Skeletal muscle cell (primary cell): ENCODE data around the gene TCERG1L.

Experiments used
- DNase-seq: peaks from one replicate; pipeline ENCODE4 v3.0.0-alpha.2; 2010; ENCODE audit warnings: low read depth
- H3K4me3 ChIP-seq: 2 replicates; pipeline ENCODE4 v1.5.1; 2011; ENCODE audit warnings: low read depth, mild to moderate bottlenecking, control low read depth, low read length, moderate library complexity

Gene TCERG1L

DNA sequence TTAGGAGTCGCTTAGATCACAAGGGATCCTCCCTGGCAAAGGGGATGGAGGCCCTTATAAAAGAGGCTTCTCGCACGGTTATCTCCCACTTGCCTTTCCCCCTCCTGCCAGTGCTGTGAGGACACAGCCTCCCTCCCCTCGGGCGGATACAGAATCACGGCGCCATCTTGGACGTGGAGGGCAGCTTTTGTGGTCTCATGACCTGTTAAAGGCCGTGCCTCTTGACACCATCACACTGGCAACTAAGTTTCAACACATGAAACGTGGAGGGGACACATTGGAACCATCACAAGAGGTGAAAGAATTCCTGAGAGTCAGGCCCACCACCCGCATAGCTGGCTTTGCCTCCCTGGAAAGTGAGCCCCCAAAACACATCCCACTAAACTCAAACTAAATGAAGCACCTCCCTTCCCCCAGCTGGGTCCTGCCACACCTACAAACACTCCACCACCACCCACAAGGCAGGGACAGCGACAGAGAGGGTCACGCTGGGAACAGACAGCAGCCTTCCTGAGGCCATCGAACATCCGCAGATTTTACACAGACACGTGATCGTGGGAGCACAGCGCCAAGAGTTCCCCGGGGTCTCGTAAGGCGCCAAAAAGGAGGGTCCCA lies 110.6 kb downstream of the TCERG1L start:
- DNase-seq = no peak
- no peak overlapping the region for H3K4me3 ChIP-seq

DNA sequence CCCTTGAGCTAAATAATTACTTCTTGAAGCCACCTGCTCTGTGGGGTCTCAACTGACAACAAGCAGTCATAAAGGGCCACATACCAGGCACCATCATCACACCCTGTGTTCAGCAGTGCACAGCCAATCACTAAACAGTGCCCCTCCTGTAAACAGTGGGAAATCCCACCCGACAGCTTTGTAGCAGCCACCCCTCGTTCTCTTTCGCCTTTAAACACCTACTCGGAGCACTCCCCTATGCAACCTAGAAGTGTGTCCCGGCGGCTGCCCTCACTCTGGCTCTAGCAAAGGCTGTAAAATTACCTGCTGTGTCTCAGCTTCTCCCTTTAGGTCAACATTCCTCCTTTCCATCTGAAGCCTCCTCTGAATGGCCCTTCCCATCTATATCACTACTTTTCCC lies 111.9 kb downstream of the TCERG1L start:
- no peak for DNase-seq
- no peak overlapping the region for H3K4me3 ChIP-seq

DNA sequence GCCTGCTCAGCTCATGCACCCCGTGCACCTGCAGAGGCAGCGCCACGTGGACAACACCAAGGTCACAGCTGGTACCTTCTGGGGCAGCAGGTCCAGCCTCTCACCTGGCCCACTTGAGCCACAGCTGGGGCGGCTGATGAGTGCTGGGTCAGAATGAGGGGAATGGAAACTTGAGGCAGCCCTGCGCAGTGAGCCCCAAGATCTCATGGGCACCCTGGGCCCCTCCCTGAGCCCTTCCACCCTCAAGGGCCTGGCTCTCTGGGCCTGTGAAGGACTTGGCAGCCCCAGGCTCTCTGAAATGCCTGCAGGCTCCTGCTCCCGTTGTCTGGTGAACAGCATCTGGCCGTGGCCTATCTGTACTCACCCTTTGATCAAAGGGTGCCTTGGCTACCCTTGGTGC lies 112.7 kb downstream of the TCERG1L start:
- no peak for DNase-seq

DNA sequence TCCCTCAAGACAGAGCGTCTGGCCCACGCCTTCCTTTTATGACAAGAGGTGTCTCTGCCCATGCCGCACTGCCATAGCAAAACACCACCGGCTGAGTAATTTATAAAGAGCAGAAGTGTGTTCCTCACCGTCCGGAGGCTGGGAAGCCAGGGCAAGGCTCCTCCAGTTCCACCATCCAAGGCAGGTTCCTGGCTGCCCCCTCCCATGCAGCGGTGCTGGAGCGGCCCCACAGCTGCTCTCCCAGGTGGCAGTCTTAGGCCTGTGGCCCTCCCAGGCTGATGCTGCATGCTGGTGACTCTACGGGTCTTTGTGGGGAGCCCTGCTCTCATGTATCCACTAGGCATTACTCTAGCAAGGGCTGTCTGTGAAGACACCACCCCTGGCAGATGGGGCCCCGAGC lies 113.1 kb downstream of the TCERG1L start:
- DNase-seq = no peak
- H3K4me3 ChIP-seq = no peak overlapping the region

More for the DNA sequence above, 112.7 kb downstream of the TCERG1L start:
- no peak overlapping the region for H3K4me3 ChIP-seq

DNA sequence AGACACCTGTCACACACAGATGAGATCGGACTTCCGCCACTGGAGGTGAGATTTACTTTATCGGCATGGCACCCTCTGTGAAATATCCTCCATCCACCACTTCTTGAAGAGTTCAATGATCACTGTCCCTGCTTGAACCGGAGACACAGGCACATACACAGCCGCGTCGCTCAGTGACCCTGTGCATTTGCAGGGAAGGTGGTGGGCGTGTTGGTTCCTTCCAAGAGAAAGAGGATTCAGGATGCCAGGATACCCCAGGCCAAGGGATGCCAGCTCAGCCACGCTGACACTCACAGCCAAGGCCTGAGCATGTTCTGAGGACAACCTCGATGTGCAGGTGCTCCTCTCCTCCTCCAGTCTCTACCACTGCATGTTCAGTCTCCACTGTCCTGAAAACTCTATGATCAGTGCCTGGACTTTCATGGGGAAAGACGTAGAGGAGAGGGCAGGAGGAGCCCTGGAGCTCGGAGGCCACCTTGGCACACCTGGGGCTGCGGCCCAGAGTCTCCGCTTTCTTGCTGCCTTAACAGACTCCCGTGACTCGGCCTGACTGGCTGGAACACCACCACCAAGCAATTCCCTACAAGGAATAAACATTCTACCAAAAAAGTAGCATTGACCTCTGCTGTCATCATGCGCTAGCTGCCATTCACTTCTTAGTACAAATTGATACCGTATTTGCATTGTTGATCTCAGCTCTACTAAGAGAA lies 115.2 kb downstream of the TCERG1L start:
- no peak overlapping the region for H3K4me3 ChIP-seq

DNA sequence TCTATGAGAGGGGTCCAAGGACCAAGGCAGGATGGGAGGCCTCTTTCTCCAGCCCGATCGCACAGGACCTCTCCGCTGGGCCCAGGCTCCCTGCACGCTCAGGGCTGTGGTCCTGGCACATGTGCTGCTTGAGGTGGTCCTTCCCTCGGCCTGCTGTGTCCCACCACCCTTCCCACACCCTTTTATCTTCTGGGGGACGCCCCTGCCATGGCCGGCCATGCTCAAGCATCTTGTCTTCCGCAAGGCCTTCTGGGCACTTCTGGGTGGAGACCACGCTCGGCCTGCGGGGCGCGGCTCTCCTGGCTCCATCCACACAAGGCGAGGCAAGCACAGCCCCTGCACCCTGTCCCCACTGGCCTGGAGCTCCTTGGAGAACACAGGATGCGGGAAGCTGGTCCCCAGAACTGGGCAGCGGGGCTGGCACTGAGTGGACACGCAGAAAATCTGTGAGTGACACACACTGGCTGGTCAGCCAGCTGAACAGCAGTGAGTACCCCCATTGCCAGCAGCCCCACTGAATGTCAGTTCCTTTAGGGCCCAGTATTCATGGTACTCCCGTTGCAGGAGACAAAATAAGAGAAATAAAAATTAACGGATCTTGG lies 115.9 kb downstream of the TCERG1L start:
- DNase-seq = no peak
- no peak overlapping the region for H3K4me3 ChIP-seq

More for the DNA sequence above, 115.2 kb downstream of the TCERG1L start:
- DNase-seq = no peak

DNA sequence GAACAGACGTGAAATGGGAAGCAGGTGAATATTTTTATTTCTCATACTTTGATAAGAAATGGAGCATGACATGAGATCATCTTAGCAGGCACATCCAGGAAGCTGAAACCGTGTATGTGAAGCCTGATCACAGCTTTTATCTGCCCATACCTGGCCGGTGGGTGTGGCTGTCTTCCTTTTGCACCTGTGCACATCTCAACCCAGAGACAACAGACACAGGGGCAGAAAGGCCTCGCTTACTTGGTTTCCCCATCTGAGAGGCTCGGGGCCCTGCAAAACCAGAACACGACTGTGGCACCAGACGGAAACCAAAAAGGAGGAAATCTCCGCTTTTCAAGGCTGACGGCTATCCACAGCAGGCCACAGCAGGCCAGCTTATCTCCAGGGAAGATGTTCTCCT lies 116.4 kb downstream of the TCERG1L start:
- no peak for DNase-seq

DNA sequence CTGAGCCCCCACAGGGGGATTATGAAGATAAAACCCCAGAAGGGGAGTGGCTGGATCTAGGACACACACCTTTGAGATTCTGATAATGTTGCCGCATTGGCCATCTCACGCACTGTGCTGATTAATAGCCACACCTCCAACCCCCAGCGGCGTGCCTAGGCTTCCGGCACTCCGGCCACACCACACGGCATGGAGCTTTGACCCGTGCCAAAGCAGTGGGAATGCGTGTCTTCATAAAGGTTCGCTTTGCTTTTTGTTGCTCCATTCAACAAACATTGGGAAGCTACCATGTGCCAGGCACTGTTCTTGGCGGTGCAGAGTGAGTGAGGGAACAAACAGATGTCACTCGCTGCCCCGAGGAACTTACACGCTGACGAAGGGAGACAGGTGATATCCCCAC lies 117.6 kb downstream of the TCERG1L start:
- no peak overlapping the region for H3K4me3 ChIP-seq
- no peak for DNase-seq

More for the DNA sequence above, 116.4 kb downstream of the TCERG1L start:
- no peak overlapping the region for H3K4me3 ChIP-seq

DNA sequence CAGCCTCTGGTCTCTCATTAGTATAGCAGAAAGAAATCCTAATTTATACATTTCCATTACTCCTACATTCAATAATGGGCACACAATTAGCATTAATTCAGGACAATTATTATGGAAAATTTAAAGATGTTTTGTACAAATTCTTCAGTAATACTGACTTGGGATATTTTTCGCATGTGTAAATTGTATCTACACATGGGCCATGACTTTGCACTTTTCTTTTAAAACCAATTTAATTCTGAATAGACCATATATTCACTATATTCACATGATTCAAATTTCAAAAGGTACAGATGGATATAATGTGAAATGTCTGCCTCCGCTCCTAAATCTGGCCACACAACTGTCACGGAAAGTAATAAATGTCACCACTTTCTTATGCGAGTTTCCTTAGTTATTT lies 123.0 kb downstream of the TCERG1L start:
- no peak overlapping the region for H3K4me3 ChIP-seq
- no peak for DNase-seq

DNA sequence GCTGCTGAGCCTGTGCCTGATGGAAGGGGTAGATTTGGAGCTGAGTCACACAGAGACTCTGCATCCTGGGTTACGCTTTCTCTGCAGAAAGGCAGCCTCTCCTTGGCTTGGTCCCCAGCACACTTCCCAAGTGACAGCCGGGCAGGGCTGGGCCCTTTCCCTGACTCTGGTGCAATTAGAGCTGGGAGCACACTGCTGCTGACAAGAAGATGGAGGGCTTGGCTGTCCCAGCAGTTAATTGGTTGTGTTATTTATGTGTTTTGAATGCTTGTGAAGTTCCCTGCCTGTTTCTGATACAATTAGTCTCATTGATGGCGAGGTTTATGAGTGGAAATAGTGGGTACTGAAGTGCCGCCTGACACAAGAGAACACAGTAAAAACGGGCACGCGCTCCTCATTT lies 123.6 kb downstream of the TCERG1L start:
- no peak for DNase-seq
- H3K4me3 ChIP-seq = no peak overlapping the region

DNA sequence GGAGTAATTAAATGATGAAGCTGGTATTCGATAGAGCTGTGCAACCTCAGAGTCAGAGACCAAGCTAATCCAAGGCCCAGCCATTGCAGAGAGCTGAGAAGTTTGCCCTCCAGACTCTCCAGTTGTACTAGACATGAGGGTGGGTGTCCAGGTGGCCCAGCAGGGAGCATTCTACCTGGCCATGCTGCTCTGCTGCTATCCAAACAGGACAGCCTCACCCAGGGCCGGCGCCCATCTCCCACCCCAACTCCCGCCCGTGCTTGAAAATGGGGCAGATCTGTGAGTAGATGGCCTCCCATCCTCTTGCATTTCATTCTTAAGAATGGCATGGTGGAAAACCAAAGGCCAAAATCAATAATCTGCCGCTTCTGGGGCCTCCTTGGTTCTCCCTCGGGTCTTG lies 124.2 kb downstream of the TCERG1L start:
- H3K4me3 ChIP-seq = no peak overlapping the region
- DNase-seq = no peak

DNA sequence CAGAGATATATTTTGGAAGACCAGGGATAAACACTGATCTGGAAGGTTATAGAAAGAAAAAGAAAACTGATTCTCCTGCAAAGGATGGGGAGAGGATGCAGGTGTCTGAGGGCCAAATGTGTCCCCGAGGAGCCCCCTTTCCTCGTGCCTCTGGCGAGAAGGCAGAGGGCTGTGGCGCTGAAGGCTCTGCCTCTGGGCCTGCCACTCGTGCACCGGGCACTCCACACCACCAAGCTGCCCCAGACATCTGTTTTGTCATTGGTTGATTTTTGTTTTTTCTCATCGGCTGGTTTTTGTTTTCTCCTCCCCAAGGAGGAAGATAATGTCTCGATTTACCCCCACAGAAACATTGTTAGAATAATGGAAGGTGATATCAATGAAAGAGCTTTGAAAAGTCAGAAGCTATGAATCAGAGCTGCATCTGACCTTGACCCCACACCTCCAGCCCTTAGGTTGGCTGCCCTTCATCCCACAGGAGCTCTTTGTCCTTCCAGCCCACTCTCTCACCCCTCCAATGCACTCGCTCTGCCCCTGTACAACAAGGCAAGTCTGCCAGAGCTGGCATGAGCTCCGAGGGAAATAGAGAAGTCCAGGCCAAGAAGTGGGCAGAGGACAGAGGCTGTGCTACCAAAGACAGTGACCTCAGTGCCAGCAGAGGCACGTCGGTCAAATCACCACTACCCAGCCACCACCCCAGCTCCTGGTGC lies 124.8 kb downstream of the TCERG1L start:
- H3K4me3 ChIP-seq = no peak overlapping the region
- DNase-seq = no peak

DNA sequence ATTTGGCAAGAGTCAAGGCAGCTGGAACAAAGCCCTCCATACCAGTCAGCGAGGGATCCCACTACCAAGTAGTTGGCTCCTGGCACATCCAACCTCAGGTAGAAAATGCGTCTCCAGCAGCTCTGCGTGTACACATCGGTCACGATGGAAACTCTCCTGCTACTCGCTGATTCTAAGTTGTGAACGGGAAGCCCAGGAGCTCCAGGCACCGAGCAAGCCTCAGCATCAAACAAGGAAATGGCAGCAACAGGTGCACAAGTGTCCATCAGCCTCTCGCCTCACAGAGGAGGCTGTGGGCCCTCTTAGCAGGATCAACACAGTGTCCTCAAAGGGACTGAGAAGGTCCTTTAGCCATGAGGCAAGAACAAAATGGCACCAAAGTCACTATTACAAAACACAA lies 127.0 kb downstream of the TCERG1L start:
- DNase-seq = no peak
- no peak overlapping the region for H3K4me3 ChIP-seq

DNA sequence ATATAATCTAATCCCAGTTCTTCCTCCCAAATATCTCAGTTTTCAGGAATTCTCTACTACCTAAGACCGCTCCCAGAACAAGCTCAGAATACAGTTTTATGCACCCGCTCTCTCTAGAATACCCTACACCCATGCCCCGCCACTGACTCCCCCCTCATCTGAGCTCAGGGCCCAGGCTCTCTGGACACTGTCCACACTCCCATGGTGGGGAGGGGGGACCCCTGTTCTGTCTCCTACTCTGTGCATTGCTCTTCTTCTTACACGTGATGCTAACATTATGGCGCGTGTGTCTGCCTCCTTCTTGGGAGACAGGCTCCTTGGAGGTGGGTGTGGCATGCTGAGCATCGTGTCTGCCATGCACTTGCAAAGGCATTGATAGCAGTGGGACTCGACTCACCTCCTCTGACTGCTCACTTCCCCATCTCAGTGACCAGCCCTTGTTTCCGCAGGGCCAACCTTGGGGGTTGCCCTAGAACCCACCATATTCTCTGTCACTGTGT lies 127.9 kb downstream of the TCERG1L start:
- DNase-seq = no peak
- H3K4me3 ChIP-seq = no peak overlapping the region

DNA sequence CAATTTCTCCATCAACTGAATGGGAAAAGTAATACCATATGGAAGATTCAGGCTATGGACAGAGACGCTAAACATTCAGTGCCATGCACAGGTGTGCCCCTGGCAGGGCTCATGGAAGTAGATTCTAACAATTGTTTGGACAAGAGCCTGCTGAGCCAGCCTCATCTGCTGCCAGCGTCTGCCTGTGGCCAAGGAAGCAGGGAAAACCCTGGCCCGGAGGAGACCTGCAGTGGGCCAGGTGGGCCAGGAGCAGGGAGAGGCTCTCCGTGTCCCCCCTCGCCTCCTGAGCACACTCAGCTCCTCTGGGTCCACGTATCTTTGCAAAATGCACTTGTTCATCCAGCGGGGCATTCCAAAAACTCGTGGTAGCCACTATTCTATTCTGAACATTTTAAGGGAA lies 130.1 kb downstream of the TCERG1L start:
- DNase-seq = no peak
- no peak overlapping the region for H3K4me3 ChIP-seq

DNA sequence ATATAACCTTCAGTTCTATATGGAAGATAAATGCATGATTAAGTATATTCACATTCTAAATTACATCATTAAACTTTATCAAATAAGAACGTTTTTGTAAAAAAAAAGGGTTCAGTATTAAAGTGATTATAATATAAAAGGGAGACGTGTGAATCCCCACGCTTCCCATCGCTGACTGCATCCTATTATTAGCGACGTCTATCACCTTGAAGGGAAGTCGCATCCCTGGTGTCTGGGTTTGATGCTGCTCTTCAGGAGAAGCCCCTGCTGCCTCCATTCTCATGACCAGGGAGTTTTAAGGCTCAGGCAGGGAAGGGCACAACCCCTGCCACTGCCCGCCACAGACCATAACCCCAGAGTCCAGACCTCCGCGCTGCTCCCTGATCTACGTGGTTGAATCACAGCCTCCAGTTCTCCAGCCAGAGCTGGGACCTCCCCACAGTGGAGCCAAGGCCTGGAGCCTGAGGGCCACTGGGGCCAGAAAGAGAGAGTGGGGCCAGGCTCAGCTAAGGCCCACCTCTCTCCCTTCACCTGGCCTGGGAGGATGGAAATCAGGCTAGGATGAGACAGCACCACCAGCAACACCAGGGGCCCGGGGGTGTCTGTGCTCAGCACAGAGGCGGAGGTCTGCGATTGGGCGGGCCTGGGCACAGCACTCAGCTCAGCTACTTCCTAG lies 130.6 kb downstream of the TCERG1L start:
- H3K4me3 ChIP-seq = no peak overlapping the region
- DNase-seq = no peak

DNA sequence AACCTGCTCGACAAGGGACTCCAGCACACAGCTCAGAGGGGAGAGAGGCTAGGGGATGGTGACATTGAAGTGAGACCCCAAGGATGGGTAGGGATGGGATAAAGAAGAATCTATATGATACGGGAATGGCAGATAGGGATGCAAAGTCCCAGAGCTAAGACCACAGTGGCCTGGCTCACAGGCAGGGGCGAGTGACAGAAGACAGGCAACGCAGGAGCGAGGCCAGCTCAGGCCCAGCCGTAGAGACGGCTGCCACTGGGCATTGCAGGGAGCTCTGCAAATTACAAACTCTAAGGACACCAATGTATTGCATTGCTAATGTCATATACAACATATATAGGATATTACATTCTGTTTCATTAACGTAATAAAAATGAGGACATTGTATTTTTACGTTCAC lies 131.4 kb downstream of the TCERG1L start:
- no peak for DNase-seq
- no peak overlapping the region for H3K4me3 ChIP-seq

DNA sequence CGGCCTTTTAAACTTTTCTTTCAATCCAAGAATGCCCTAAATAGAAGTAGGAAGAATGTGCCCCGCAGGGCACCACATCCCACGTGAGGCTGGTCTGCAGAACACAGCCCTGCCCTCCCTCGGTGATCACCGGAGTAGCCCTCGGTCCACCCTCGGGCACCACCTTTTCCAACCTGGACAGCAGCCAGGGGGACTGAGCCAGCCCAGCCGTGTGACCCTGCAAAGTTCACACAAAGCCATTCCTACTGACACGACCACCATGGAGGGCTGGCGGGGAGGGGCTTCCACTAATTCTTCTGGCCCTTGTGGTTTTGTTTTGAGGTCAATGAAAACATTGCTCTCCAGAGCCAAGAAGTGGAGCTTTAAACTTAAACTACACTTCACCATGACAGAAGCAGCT lies 132.2 kb downstream of the TCERG1L start:
- no peak for DNase-seq

DNA sequence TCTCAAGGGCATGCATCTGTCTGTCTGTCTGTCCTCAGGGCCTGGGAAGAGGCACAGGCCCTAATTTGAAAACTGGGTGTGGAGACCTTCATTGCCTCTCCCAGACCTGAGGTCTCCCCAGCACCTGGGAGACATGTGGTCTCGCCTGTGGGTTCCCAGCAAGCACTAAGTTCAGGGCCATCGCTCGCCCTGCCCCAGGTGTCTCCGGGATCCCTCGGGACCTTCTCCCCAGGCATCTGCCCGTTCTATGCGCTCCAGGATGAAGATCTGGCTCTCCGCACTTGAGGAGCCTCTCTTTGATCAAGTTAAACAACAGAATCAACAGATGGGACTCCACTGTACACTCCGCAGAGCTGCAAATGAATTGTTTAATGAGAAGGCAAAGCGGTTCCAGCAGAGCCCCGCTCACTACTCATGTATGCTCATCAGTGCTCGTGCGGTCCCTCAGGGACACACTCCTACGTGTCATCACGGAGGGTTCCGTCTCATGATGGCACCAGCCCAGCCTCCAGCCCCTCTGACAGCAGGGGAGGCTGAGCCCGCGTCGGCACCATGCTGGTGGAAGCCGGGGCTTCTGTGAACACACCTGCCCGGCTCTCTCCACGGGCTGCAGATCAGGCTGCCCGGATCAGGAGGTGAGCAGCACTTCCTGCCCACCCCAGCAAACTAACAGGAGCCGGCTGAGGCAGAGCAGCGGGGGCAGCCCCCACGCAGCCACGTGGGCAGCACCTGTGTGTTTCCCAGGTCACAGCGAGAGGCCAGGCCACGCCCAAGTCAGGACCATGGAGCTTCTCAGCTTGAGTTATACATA lies 132.8 kb downstream of the TCERG1L start:
- no peak for DNase-seq
- no peak overlapping the region for H3K4me3 ChIP-seq

More for the DNA sequence above, 132.2 kb downstream of the TCERG1L start:
- no peak overlapping the region for H3K4me3 ChIP-seq
